ENCODE measurements around the gene BCAS3. TPM values are rescaled to one million over a fixed set of nuclear protein-coding genes. Genes with fewer than 3 reads are reported as not detected.
A peak's percentile ranks its signal among the peaks of the same experiment; 100 is the strongest.

Gene BCAS3
- total RNA-seq, 1 donor from 2014 or later, result 14.5 TPM

GRCh38 chr17:60944751-60945150 lies 267.1 kb downstream of the BCAS3 start:
- peaks cover 6% of the 10 kb centered on the region for H3K4me1 Mint-ChIP-seq (ENCODE audit: low read depth, unreplicated experiment)

DNA sequence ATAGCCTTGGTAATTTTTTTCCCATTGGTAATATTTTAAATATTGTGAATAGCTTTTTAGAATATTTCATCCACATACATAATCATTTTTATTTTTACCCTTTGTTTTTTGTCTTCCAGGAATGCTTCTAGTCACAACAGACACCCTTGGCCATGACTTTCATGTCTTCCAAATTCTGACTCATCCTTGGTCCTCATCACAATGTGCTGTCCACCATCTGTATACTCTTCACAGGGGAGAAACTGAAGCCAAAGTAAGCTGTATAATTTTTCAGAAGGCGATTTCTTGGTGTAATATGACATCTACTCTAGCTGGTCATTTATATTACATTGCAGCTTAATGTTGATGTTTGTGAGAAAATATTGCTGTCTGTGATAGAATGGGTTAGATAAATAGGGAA lies 269.4 kb downstream of the BCAS3 start:
- Mint-ChIP-seq H3K36me3 (ENCODE audit: low read depth, unreplicated experiment) (no peaks in the 10 kb centered on the region), H3K4me1 (ENCODE audit: low read depth, unreplicated experiment) (no peaks in the 10 kb centered on the region), H3K27me3 (ENCODE audit: low read depth, unreplicated experiment) (no peaks in the 10 kb centered on the region), H3K27ac (ENCODE audit: unreplicated experiment) (no peak overlapping the region), H3K9me3 (ENCODE audit: unreplicated experiment) (no peaks in the 10 kb centered on the region), H3K4me3 (ENCODE audit: unreplicated experiment) (no peak overlapping the region)
- no peaks in the 10 kb centered on the region for H3K79me2 ChIP-seq (ENCODE audit: insufficient read depth, low read length)
- H3K36me3 ChIP-seq (ENCODE audit: insufficient read depth, low read length), result no peaks in the 10 kb centered on the region
- H2AFZ ChIP-seq (ENCODE audit: low read depth, low read length), result no peak overlapping the region
- DNase-seq (ENCODE audit: low read depth) (peak; percentile 54), FAIRE-seq (no peak)
- no peaks in the 10 kb centered on the region for H4K20me1 ChIP-seq (ENCODE audit: insufficient read depth, low read length)
- no peaks in the 10 kb centered on the region for H3K27me3 ChIP-seq (ENCODE audit: insufficient read depth, low read length)
- no peaks in the 10 kb centered on the region for H3K9me3 ChIP-seq (ENCODE audit: insufficient read depth, low read depth, low read length)
- TF ChIP-seq CTCF (IDR thresholded peaks at IDR 0.05; ENCODE audit: insufficient read depth, low read depth, low read length), result no peak
- no peak for TF ChIP-seq EZH2 (IDR thresholded peaks at IDR 0.05; ENCODE audit: insufficient read depth, low read length)
- no peaks in the 10 kb centered on the region for H3K4me1 ChIP-seq (ENCODE audit: insufficient read depth, low read length)
- H3K4me3 ChIP-seq (ENCODE audit: insufficient read depth, low read depth, low read length), result no peak overlapping the region
- H3K9ac ChIP-seq (ENCODE audit: low read length), result no peak overlapping the region
- H3K4me2 ChIP-seq (ENCODE audit: low read length), result no peak overlapping the region
- H3K27ac ChIP-seq (ENCODE audit: low read depth, low read length), result no peak overlapping the region

More at GRCh38 chr17:60944751-60945150, 267.1 kb downstream of the BCAS3 start:
- Histone ChIP-seq H3K27ac (ENCODE audit: low read depth, low read length) (no peak overlapping the region), H2AFZ (ENCODE audit: low read depth, low read length) (no peak overlapping the region), H3K9ac (ENCODE audit: low read length) (no peak overlapping the region), H3K4me2 (ENCODE audit: low read length) (no peak overlapping the region), H3K27me3 (ENCODE audit: insufficient read depth, low read length) (no peaks in the 10 kb centered on the region), H3K4me1 (ENCODE audit: insufficient read depth, low read length) (peaks cover 2% of the 10 kb centered on the region), H3K4me3 (ENCODE audit: insufficient read depth, low read depth, low read length) (no peak overlapping the region), H3K79me2 (ENCODE audit: insufficient read depth, low read length) (no peaks in the 10 kb centered on the region), H4K20me1 (ENCODE audit: insufficient read depth, low read length) (no peaks in the 10 kb centered on the region), H3K36me3 (ENCODE audit: insufficient read depth, low read length) (no peaks in the 10 kb centered on the region), H3K9me3 (ENCODE audit: insufficient read depth, low read depth, low read length) (no peaks in the 10 kb centered on the region)
- Mint-ChIP-seq H3K27ac (ENCODE audit: unreplicated experiment) (no peak overlapping the region), H3K9me3 (ENCODE audit: unreplicated experiment) (no peaks in the 10 kb centered on the region), H3K4me3 (ENCODE audit: unreplicated experiment) (no peak overlapping the region), H3K36me3 (ENCODE audit: low read depth, unreplicated experiment) (no peaks in the 10 kb centered on the region), H3K27me3 (ENCODE audit: low read depth, unreplicated experiment) (no peaks in the 10 kb centered on the region)
- FAIRE-seq (no peak), DNase-seq (ENCODE audit: low read depth) (no peak)
- TF ChIP-seq CTCF (IDR thresholded peaks at IDR 0.05; ENCODE audit: insufficient read depth, low read depth, low read length), result no peak
- no peak for TF ChIP-seq EZH2 (IDR thresholded peaks at IDR 0.05; ENCODE audit: insufficient read depth, low read length)

DNA sequence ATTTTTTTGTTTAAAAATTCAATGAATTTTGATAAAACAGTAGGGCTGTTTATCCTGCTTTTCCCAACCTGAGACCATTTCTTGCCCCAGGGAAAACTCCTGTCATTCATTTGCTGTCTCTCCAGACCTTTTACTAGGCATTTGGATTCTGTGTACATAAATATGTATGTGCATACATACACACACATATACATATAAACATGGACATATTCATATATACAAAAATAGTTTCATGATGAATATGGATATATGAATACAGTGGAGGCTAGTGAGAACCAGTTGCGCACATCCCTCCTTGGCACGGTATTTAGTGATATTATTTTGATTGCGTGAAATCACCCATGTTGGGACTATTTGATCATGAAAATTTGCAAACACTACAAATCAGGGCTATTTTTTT lies 269.9 kb downstream of the BCAS3 start:
- Mint-ChIP-seq H3K4me1 (ENCODE audit: low read depth, unreplicated experiment) (no peaks in the 10 kb centered on the region), H3K36me3 (ENCODE audit: low read depth, unreplicated experiment) (no peaks in the 10 kb centered on the region), H3K27me3 (ENCODE audit: low read depth, unreplicated experiment) (no peaks in the 10 kb centered on the region), H3K4me3 (ENCODE audit: unreplicated experiment) (no peak overlapping the region), H3K9me3 (ENCODE audit: unreplicated experiment) (no peaks in the 10 kb centered on the region), H3K27ac (ENCODE audit: unreplicated experiment) (no peak overlapping the region)
- Histone ChIP-seq H4K20me1 (ENCODE audit: insufficient read depth, low read length) (no peaks in the 10 kb centered on the region), H3K36me3 (ENCODE audit: insufficient read depth, low read length) (no peaks in the 10 kb centered on the region), H3K79me2 (ENCODE audit: insufficient read depth, low read length) (no peaks in the 10 kb centered on the region), H2AFZ (ENCODE audit: low read depth, low read length) (no peak overlapping the region), H3K9ac (ENCODE audit: low read length) (no peak overlapping the region), H3K4me1 (ENCODE audit: insufficient read depth, low read length) (no peaks in the 10 kb centered on the region), H3K4me3 (ENCODE audit: insufficient read depth, low read depth, low read length) (no peak overlapping the region), H3K4me2 (ENCODE audit: low read length) (no peak overlapping the region), H3K27me3 (ENCODE audit: insufficient read depth, low read length) (no peaks in the 10 kb centered on the region), H3K27ac (ENCODE audit: low read depth, low read length) (no peak overlapping the region), H3K9me3 (ENCODE audit: insufficient read depth, low read depth, low read length) (no peaks in the 10 kb centered on the region)
- DNase-seq (ENCODE audit: low read depth), result no peak
- FAIRE-seq, result no peak
- TF ChIP-seq EZH2 (IDR thresholded peaks at IDR 0.05; ENCODE audit: insufficient read depth, low read length), result no peak
- TF ChIP-seq CTCF (IDR thresholded peaks at IDR 0.05; ENCODE audit: insufficient read depth, low read depth, low read length), result no peak
